ENCODE results near the gene LUZP4.
"Not testable (repeated sequence)": the region's sequence is repeated elsewhere in the genome, so short reads cannot be mapped to it uniquely, and the experiment has no call there.

The LUZP4 gene

GRCh38 chrX:115337491-115338144 is 48.1 kb downstream of the LUZP4 start:
- DNase-seq (ENCODE audit: low read depth) = no peak

DNA sequence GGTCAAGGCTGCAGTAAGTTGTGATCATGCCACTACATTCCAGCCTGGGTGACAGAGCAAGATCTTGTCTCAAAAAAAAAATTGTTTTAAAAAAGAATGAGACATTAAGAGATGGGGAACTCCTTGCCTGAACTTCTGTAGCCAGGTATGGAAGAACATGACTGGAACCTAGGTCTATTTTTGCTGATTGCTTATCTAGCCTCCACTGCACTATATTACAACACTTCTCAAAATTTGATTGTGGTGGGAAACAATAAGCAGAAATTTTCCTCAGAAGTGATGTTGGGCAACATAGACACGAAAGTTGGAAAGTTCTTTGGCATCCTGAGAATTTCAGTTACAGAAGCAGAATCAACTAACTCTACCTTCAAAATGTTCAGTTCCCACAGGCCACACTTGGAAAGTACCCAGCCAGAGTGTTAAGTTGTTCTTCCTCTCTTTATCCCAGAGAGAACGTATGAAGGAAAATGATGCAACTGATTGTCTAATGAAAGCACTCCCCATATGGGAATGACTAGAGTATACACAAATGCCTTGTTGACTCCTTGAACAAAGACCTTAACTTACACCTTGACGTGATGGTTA is 50.0 kb downstream of the LUZP4 start:
- no peak for DNase-seq (ENCODE audit: low read depth)

DNA sequence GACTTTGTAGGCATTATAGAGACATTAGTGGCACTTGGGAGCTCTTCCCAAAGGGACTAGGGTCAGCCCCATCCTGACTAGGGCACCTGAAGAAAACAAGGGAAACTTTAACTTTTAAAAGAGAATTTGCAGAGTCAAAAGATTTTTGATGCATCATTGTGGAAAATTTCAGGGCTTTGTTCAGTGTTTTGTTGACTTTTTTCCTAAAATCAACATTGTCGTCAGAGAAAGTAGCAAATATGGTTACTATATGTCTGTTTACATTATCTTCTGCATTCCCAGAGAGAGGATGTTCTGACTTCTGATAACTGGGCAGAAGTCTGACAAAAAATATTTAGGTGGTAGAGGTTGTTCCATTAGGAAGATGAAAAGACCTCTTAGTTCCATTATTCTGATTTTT is 51.9 kb downstream of the LUZP4 start:
- DNase-seq (ENCODE audit: low read depth) = no peak

- no peak for DNase-seq (ENCODE audit: low read depth)
Observed at GRCh38 chrX:115344885-115345614, 55.5 kb downstream of the LUZP4 start.

GRCh38 chrX:115345615-115346014 is 56.1 kb downstream of the LUZP4 start:
- DNase-seq (ENCODE audit: low read depth) = no peak

DNA sequence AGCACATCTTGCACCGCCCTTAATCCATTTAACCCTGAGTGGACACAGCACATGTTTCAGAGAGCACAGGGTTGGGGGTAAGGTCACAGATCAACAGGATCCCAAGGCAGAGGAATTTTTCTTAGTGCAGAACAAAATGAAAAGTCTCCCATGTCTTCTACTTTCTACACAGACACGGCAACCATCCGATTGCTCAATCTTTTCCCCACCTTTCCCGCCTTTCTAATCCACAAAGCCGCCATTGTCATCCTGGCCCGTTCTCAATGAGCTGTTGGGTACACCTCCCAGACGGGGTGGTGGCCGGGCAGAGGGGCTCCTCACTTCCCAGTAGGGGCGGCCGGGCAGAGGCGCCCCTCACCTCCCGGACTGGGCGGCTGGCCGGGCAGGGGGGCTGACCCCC is 57.2 kb downstream of the LUZP4 start:
- not testable (repeated sequence) for DNase-seq (ENCODE audit: low read depth)

GRCh38 chrX:115348446-115349225 is 59.1 kb downstream of the LUZP4 start:
- DNase-seq (ENCODE audit: low read depth) = no peak

DNA sequence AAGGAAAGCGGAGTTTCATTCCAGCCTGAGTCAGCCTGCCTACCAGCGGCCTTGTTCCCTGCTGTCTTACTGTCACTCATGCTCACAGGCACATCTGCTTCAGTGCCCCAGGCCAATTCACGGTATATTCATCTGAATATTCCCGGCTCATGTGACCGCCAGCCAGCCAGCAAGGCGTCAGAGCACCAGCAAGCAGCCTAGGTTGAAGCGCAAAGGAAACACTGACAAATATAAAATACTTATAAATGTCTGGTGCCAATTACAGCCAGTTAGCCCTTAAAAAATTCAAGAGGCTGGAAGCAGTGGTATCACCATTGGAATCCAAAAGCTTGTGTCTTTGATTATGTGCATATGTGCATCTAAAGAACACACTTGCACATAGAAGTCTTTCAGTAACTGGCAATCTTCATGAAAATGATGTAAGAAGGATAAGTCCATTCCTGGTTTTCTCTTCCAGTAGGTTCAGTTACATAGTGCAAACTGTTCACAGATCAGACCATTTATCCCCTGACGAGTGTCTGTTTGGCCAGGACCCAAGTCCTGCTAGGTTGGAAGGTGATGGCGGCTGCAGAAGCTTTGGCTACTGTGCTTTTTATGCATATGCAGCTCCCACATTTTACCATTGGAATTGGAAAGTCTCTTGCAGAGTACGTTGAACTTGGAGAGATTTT is 61.3 kb downstream of the LUZP4 start:
- no peak for DNase-seq (ENCODE audit: low read depth)

DNA sequence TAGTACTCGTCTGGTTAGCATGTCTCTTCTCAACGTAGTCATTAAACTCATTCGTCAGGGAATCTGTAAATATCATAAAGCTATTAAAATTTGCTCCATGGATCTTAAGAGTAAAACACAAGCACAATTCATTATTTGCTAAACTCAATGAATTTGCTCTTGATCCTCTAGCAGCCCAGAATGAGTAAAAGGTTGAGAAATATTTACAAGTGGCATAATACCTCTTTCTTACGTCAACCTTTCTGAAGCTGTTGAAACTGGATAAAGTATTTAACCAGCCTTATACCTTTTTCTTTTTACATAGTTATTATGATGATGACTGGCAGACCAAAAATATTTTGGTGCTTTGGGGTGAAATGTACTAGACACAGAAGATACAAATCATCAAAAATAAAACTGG is 66.9 kb downstream of the LUZP4 start:
- DNase-seq (ENCODE audit: low read depth) = no peak
